NK-92 treated with Interleukin-12 subunit alpha and Interleukin-12 subunit beta, amount 100 ng/mL, for 24 hours (cell line): ENCODE data around the gene PPM1F.

ENCODE experiments used
- DNase-seq: peaks from one replicate; lab custom pipeline; 2025; lab: John Stamatoyannopoulos, UW

Gene PPM1F

DNA sequence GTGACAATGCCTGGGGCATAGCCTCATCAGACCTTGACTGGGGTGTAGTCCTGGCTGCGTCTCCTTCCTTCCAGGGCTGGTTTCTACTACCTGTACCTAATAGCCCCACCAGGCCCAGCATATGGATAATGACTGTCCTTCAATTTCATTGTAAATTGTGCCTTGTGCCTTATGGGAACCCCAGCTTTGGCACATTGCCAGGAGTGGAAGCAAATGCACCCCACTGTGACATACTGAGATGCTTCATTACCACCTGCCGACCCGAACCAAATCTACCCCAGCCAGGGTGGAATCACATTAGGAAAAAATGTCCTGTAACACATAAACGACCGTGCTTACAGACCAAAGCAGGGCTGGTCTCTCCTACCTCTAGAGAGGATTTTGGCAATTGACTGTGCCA, 22.6 kb upstream of the PPM1F start:
- DNase-seq: no peak

DNA sequence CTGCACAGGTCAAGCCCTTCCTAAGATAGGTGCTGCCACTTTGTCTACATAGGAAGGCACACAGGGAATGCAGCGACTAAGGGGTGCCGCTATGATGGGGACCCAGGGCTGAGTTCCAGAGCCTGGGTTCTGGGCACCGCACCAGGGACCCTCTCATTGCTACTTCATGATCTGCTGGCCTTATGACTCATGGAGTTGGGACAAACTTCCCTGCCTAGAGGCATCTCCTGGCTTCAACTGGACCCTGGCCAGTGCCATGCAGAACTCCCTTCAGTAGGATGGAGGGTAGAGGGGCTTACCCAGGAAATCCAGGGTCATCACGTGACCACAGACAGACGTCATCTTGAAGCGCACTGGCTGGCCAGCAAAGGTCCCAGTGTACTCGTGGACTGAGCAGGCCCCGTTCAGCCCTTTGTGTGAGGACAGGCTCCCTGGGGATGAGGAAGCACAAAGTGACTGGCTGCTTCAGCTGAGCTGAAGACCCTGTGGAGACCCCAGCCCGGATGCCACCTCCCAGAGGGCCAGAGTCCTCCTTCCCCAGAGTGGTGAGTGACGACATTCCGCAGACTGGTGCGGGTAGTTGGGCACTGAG, 21.5 kb upstream of the PPM1F start:
- no peak for DNase-seq

DNA sequence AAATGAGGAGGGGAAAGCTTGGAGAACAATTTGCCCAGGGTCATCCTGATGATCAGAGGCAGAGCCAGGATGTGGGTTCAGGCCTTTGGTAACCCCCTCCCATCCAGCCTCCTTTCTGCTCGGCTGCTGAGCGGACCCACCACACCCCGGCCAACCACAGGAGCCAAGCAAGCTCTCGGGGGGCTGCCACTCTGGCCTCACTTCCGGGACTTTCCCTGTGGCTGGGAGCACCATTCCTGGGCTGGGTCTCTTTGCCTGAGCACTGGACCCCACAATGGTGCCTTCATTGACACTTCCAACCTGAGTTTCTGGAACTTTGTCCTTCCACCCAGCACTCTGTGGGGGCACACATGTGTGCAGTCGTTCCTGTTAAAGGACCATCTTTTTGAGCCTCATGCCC, 20.2 kb upstream of the PPM1F start:
- DNase-seq: no peak

DNA sequence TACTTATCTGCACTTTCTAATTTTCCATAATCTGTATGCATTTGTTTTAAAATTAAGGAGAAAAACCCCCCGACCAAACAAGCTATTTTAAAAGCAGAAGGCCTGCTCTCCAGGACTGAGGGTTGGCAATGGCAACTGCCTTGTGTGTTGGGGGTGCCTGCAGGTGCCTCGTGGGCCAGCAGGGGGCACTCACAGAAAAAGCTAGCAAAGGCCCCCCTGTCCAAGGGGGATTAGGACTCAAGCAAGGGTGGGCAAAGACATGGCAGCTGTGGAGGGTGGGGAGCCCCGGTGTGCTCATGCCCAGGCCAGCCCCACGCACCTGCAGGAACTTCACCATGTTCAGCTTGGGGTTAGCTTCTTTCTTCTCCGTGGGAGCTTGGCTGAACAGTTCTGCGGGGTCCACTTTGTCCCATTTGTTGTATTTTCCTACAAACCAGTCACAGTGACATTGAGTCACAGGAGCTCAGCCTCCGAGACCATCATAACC, 19.7 kb upstream of the PPM1F start:
- no peak for DNase-seq

DNA sequence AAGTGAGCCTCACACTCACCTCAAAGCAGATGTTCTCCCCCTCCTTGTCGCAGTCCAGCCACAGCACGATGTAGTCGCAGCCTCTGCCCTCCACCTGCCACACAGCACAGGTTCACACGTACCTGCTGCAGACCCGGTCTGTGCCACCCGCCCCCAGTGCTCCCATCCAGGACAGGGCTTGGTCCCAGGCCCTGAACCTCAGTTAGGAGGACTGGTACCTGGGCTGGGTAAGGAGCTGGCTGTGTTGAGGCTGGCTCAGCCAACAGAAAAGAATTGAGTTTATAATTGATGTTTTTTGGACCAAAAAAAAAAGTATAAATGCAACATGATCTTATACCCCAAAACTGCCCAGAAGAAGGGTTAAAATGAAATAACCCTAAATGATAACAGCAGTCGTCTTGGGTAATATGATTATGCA, 19.2 kb upstream of the PPM1F start:
- DNase-seq: no peak

DNA sequence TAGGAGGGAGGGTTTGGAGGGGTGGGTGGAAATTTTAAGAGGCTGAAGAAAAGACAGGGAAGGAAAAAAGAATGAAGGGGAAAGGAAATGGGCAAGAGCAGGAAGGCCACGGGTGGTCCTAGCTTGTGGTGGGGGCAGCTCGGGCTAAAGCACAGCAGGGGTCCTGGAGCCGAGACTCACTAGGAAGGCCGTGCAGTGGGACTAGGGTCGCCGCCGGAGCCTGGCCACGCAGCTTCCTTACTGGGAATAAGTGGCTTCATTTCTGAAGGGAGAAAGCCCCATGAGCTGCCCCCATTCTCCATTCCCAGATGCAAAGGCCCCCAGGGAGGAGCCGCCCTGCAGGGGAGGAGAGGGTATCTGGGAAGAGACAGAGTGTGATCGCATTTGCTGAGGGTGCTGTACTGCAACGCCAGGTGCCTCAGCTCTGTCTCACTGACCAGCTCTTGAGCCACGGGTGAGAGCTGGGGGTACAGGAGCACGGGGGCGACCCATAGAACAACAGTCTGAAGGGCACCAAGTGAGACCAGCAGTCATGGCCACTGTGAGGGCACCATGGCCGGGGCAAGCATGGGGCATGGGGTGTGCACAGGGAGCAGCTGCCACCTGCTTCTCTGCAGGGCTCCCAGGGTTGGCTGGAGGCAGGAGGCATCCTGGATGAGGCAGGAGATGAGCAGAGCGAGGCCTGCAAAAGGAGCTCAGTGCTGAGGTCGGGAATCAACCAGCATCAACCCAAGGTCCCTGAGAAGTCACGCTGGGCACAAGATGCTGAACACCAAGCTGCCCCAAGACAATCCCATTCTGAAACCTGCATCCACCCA, 18.4 kb upstream of the PPM1F start:
- no peak for DNase-seq

DNA sequence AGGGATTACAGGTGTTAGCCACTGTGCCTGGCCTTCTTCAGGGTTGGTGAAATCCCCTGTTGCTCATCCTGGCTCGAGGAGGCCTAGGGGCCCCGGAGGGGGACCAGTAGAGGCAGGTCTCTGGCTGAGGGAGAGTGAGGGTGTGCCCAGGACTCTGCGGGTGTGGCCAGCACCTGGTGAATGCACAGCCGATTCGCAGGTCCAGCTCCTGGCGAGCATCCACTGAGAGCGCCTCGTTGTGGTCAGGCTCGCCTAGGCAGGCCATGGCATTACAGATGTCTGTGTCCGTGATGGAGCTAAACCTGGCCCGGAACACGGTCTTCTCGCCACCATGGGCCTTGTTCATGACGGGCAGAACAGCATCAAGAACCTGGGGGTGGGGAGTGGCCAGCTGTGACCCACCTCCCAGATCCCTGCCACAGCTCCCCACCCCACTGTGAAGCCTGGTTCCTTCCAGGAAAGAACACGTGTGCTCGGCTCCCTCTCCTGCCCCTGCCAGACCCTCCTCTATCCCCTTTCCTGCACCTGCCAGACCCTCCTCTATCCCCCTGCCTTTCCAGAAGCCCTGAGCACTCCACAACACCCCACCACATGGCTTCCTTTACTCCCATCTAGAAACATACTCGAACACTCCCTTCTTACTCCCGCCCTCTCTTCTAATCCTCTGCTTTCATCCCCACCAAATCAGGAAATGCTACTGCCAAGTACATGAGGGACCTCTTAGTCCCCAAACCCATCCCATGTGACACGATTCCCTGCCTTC, 17.6 kb upstream of the PPM1F start:
- DNase-seq: no peak

DNA sequence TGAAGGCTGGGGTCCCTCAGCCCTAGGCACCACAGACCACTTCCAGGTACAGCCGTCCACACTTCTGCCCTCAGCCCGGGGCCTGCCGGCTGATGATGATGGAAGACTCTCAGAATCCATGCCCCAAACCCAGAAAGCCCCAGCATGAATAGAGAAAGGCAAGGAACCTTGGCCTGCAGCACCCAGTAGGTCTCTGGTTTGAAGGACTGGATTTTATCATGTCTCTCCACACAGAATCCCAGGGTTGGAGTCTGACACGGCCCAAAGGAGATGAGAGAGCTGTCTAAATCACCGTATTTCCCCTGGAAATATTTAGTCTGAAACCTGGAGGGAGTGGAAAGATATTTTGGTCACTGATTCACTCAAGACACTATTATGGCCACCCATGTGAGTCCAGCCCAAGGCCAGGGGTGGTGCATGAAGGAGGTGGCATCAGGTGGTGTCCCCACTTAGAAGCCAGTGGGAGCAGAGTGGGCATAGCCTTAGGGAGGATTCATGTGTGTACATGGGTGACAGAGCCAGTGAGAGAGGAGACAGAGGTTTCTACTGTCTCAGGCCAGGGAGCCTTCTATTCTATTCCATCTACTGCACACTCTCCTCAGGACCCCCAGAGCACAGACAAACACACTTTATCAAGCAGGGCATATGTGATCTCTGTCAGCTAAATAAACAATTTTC, 15.9 kb upstream of the PPM1F start:
- no peak for DNase-seq

DNA sequence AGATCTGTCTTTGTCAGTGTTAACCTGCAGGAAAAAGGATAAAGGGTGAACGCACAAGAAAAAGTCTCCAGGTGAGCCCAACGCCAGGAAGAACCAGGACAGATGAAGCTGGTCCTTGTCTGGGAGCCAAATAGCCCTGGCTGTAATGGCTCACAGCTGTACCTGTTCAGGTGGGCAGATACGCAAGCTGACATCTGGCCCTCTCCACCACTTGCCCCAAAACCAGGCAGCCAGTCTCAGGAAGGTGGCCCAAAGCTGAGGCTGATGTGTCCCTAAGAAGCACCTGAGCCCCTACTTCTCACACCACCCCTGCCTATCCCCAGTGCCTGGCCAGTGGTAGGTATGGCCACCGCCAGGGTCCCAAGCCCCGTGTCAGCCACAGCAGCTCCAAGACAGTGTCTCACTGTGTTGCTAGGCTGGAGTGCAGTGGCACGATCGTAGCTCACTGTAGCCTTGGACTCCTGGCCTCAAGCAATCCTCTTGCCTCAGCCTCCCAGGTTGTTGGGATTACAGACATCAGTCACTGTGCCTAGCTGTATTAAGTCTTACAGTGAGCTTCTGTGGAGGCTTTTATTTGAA, 15.1 kb upstream of the PPM1F start:
- no peak for DNase-seq

DNA sequence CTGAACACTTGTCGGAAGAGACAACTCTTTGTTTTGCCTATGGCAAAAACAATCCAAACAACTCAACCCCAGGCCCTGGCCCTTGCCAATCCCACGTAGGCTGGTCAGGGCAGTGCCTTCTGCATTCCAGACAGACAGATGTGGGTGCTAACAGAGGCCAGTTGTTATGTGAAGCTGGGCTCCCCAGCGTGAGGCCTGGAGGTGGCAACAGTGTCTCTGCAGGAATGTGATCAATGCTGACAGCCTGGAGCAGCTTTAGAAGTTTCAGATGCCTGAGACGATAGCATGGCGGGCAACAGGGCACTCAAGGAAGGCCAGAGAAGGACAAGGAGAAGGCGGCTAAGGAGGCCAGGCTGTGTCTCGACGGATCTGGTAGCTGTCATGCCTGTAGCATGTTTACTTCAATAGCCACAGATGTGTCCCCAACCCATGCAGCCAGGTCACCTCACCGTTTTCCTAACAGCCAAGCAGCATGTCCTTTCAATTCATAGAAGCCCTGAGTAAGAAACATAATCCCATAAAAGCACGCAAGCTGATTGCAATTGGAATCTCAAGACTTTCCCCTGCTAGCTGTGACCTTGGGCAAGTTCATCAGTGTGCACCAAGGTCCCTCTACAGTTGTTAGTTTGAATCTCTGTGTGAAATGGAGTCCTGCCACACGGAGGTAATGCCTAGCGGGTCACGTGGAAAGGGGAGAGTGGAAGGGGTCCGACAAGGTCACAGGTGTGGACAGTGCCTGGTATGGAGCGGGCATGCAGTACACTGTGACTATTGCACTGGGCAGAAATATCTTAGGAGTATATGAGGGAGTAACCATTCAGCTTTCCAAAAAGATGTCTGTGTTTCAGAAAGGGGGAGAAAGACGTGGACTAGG, 14.2 kb upstream of the PPM1F start:
- no peak for DNase-seq

DNA sequence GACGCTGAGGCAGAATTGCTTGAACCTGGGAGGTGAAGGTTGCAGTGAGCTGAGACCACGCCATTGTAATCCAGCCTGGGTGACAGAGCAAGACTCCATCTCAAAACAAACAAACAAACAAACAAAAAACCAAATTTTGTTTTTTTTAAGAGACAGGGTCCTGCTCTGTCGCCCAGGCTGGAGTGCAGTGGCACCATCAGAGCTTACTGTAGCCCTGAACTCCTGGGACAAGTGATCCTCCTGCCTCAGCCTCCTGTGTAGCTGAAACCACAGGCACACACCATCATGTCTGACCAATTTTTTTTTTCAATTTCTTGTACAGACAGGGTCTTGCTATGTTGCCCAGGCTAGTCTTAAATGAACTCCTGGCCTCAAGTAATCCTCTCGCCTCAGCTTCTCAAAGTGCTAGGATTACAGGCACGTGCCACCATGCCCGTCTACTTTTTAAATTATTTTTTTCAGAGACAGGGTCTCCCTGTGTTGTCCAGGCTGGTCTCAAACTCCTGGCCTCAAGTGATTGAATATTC, 13.2 kb upstream of the PPM1F start:
- DNase-seq: no peak

DNA sequence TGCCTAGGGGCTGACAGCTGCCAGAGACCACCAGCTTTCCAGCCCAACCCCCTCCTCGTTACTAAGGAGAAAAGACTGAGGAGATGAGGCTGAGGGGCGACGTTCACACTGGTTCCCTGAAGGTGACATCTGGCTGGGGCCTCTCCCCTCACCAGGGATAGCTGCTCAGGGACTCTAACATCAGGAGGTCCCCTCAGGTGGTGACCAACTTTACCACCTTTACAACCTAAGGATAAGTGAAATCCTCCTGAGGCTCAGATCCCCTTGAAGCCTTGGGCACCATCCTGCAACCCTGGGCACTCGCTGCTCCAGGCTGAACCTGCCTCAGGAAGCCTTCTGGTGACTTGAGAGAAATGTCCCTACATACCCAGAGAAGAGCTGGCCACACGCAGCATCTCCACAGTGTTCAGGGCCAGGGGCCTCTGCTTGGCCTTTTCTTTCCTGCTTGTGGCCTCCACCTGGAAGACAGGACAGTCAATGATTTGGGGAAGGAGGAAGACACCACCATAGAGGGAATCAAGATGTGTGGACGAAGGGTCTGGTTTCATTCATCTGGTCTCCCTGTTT, 12.4 kb upstream of the PPM1F start:
- no peak for DNase-seq

DNA sequence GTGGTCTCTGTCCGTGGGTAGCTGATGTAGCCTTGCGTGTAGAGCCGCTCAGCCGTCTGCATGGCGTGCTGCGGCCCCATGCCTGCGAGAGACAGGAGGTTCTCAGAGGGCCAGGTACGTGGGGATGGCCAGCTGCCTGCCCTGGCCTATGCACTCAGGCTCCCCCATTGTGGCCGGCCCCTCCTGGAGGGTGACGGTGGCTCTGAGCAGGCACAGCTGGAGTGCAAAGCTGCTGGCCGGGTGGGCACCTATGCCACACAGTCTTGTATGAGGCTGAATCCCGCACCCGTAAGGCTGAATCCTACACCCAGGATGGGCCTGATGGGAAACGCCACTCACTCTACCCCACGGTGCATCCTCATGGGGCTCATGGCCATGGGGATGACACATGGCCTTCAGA, 11.6 kb upstream of the PPM1F start:
- DNase-seq: no peak

DNA sequence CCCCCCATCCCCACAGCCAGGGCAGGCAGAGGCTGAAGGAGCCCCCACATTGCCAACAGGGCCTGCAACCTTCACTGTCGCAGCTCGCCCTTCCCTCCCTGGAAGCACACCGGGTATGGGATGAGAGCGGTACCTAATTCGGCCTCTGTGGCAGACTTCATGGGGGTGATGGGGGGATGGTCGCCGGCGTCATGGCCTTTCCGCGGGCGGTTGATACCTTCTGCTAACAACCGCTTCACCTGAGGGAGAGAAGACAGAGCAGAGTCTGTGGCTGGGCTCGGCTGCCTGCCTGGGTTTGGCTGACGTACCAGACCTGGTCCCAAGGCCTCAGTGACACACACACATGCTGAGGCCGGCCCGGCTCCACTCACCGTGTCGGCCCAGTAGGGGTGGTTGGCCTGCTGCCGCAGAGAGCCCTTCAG, 11.2 kb upstream of the PPM1F start:
- no peak for DNase-seq

DNA sequence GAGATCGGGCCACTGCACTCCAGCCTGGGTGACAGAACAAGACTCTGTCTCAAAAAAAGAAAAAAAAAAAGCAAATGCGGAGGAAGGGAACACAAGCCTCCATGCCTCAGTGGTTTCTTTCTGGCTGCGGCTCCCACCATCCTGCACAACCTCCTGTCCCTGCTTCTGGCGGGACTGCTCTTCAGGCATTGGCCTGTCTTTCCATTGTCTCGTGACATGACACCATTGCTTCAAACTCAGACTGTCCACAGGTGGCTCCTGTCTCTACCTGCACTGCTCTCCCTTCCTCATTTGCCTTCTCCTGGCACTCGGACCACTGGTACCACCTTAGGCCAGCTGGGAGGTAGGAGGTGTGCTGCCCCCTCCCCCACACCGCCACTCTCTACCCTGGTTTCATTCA, 10.6 kb upstream of the PPM1F start:
- DNase-seq: no peak

DNA sequence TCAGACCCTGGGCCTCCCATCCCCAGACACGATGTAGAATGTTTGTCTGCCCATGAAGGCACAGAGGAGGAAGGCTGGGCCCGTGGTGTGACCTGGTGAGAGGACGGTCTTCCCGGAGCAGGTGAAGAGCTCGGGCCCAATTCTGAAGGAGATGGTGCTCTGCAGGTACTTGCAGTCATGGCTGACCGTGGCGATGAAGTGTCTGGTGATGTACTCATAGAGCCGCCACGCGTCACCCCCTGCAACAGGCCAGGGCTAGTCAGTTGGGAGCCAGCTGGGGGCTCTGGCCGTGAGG, 10.0 kb upstream of the PPM1F start:
- no peak for DNase-seq

DNA sequence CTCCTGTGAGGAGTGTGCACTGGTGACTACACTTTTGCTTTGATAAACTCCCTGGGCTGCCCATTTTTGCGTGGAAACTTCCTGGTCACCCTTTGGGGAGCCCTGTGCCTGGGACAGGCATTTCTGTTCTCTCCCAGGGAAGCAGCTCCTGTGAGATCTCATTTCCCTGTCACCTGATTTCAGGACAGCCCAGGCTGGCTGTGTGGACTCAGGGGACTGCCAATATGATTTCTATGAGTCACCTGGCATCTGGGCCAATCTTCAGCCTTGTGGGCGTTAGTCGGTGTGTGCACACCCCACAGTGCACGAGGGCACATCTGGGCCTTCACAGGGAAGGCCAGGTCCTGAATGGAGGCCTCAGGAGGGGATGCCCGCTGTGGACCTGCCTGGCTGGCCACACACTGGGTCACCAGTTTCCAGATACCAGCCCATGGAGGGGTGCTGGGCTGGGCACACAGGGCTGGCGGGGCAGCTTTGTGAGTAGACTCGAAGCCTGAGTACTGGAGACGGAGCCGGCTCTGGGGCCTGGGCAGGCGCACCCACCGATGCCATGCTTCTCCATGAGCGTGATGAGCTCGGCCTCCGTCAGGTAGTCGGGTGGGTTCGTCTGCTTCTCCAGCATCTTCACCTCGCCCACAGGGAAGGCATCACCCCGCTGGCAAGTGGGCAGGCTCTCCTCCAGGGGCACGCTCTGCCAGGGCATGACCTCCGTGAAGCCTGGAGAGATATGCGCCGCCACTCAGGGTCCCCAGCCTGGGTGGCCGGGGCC, 9.4 kb upstream of the PPM1F start:
- DNase-seq: no peak

DNA sequence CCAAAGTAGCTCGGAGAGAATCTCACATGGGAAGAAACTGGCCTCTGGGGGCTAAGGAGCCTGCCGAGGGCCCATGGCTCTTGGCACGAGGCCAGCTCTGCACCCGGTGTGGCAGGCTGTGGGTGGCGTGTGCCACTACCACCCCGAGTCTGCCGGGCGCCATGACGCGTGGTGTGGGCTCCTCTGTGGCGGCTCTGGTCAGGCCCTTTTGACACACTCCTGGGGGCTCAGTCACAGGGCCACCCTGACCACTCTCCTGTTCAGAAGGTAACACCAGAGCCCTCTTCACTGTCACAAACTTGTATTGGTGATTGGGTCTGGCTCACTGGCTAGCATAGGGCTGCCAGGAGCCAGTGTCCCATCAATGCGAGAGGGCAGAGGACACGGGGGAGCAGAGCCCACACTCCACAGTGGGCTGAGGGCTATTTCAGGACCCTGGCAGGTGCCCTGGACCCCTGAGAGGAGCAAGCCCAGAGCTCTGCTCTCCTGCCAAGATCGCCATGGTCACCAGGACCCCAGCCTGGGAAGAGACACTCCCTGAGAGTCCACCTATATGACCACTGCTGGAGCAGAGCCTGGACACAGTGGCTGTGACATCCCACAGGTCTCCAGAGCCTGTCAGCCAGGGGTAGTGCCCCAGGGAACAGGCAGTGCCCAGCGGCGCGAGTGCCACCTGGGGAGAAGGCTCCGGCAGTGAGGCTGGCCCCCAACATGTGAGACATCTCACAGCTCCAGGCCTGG, 8.6 kb upstream of the PPM1F start:
- DNase-seq: no peak
